H9 (cell line): ENCODE results near the gene CLDN22. TPM values are rescaled to one million over a fixed set of nuclear protein-coding genes. Genes with fewer than 3 reads are reported as not detected.

ENCODE experiments used
- DNase-seq: peaks from one replicate; pipeline ENCODE4 v3.0.0-alpha.2; 2017
- H2AFZ ChIP-seq: one replicate; pipeline ENCODE4 v1.6.1; 2013; ENCODE audit warnings: mild to moderate bottlenecking, low read length, control low read depth, moderate library complexity
- H2AK5ac ChIP-seq: 2 replicates; pipeline ENCODE4 v1.6.1; 2013; ENCODE audit warnings: low read length, control low read depth, mixed read lengths; ENCODE audit not compliant: insufficient read length
- H2BK120ac ChIP-seq: one replicate; pipeline ENCODE4 v1.6.1; 2013; ENCODE audit warnings: low read depth, mild to moderate bottlenecking, low read length, control low read depth, inconsistent platforms; ENCODE audit not compliant: poor library complexity, severe bottlenecking
- H2BK12ac ChIP-seq: 2 replicates; pipeline ENCODE4 v1.6.1; 2013; ENCODE audit warnings: low read length, control low read depth, mixed read lengths, low read depth; ENCODE audit not compliant: insufficient read length
- H2BK15ac ChIP-seq: 2 replicates; pipeline ENCODE4 v1.6.1; 2013; ENCODE audit warnings: low read depth, low read length, control low read depth
- H2BK20ac ChIP-seq: one replicate; pipeline ENCODE4 v1.6.1; 2013; ENCODE audit warnings: low read depth, mild to moderate bottlenecking, low read length, control low read depth, inconsistent platforms; ENCODE audit not compliant: poor library complexity, severe bottlenecking
- H2BK5ac ChIP-seq: 2 replicates; pipeline ENCODE4 v1.6.1; 2013; ENCODE audit warnings: low read length, control low read depth, mixed read lengths; ENCODE audit not compliant: insufficient read length
- H3K14ac ChIP-seq: 2 replicates; pipeline ENCODE4 v1.6.1; 2013; ENCODE audit warnings: low read length, control low read depth; ENCODE audit not compliant: insufficient read depth
- H3K18ac ChIP-seq: 2 replicates; pipeline ENCODE4 v1.6.1; 2013; ENCODE audit warnings: low read depth, mild to moderate bottlenecking, mixed read lengths, low read length, control low read depth; ENCODE audit not compliant: insufficient read length
- H3K23ac ChIP-seq: 2 replicates; pipeline ENCODE4 v1.6.1; 2013; ENCODE audit warnings: low read length, control low read depth, mixed read lengths, low read depth; ENCODE audit not compliant: insufficient read length
- H3K23me2 ChIP-seq: 2 replicates; pipeline ENCODE4 v1.6.1; 2013; ENCODE audit warnings: low read depth, mild to moderate bottlenecking, mixed read lengths, low read length, control low read depth; ENCODE audit not compliant: insufficient read length, poor library complexity, severe bottlenecking
- H3K27ac ChIP-seq: 2 replicates; pipeline ENCODE4 v1.5.1; 2013; ENCODE audit warnings: low read length, control low read depth, mixed read lengths, low read depth; ENCODE audit not compliant: insufficient read length
- H3K27me3 ChIP-seq: 2 replicates; pipeline ENCODE4 v1.6.1; 2013; ENCODE audit warnings: low read length, control low read depth, inconsistent platforms; ENCODE audit not compliant: insufficient read depth
- H3K4ac ChIP-seq: 2 replicates; pipeline ENCODE4 v1.6.1; 2013; ENCODE audit warnings: low read depth, mild to moderate bottlenecking, control low read depth, inconsistent platforms, low read length, moderate library complexity
- H3K4me1 ChIP-seq: 2 replicates; pipeline ENCODE4 v1.6.1; 2013; ENCODE audit warnings: low read length, control low read depth, inconsistent platforms; ENCODE audit not compliant: insufficient read depth
- H3K4me2 ChIP-seq: 2 replicates; pipeline ENCODE4 v1.6.1; 2013; ENCODE audit warnings: low read length, control low read depth, mixed read lengths; ENCODE audit not compliant: insufficient read length, insufficient read depth
- H3K56ac ChIP-seq: 2 replicates; pipeline ENCODE4 v1.6.1; 2013; ENCODE audit warnings: low read depth, mild to moderate bottlenecking, mixed read lengths, low read length, control low read depth; ENCODE audit not compliant: insufficient read length
- H3K79me1 ChIP-seq: 2 replicates; pipeline ENCODE4 v1.6.1; 2013; ENCODE audit warnings: low read depth, mild to moderate bottlenecking, moderate library complexity, low read length, control low read depth, inconsistent platforms; ENCODE audit not compliant: insufficient read depth, poor library complexity, severe bottlenecking
- H3K79me2 ChIP-seq: 2 replicates; pipeline ENCODE4 v1.6.1; 2013; ENCODE audit warnings: low read length, control low read depth, inconsistent platforms; ENCODE audit not compliant: insufficient read depth
- H3K9ac ChIP-seq: 2 replicates; pipeline ENCODE4 v1.6.1; 2013; ENCODE audit warnings: low read length, control low read depth, mixed read lengths; ENCODE audit not compliant: insufficient read length; ENCODE audit errors: extremely low read depth
- H3K9me3 ChIP-seq: one replicate; pipeline ENCODE4 v1.6.1; 2013; ENCODE audit warnings: low read depth, low read length, inconsistent platforms; ENCODE audit not compliant: control insufficient read depth
- H3T11ph ChIP-seq: one replicate; pipeline ENCODE4 v1.6.1; 2013; ENCODE audit warnings: mild to moderate bottlenecking, low read length, control low read depth, inconsistent platforms
- H4K20me1 ChIP-seq: one replicate; pipeline ENCODE4 v1.6.1; 2013; ENCODE audit not compliant: control insufficient read depth, insufficient read length, insufficient read depth
- H4K5ac ChIP-seq: 2 replicates; pipeline ENCODE4 v1.6.1; 2013; ENCODE audit warnings: low read depth, mild to moderate bottlenecking, mixed read lengths, low read length, control low read depth; ENCODE audit not compliant: insufficient read length
- H4K8ac ChIP-seq: replicated peaks from 2 replicates; pipeline ENCODE4 v1.6.1; 2013; ENCODE audit warnings: low read length, control low read depth, mixed read lengths, low read depth; ENCODE audit not compliant: insufficient read length
- H4K91ac ChIP-seq: 2 replicates; pipeline ENCODE4 v1.6.1; 2013; ENCODE audit warnings: low read depth, mild to moderate bottlenecking, moderate library complexity, mixed read lengths, low read length, control low read depth; ENCODE audit not compliant: insufficient read length
- H3K27ac Mint-ChIP-seq, 3 experiments: 2 replicates in 2 of 3; 3 replicates in 1 of 3; pipeline ENCODE4 v1.8.0; 2020 to 2021; ENCODE audit warnings: mixed read lengths in 3 of 3, mild to moderate bottlenecking in 1 of 3, moderate library complexity in 1 of 3
- H3K27me3 Mint-ChIP-seq: 2 replicates; pipeline ENCODE4 v1.8.0; 2021; ENCODE audit warnings: low read depth, mild to moderate bottlenecking, moderate library complexity, mixed read lengths
- H3K36me3 Mint-ChIP-seq, 3 experiments: 2 replicates in 2 of 3; 3 replicates in 1 of 3; pipeline ENCODE4 v1.8.0; 2020 to 2021; ENCODE audit warnings: low read depth in 3 of 3, mixed read lengths in 3 of 3; ENCODE audit not compliant: insufficient read depth in 1 of 3
- H3K4me1 Mint-ChIP-seq, 2 experiments: 2 replicates each; pipeline ENCODE4 v1.8.0; 2020; ENCODE audit warnings: mixed read lengths in 2 of 2
- H3K4me3 Mint-ChIP-seq, 2 experiments: 2 replicates in 1 of 2; 3 replicates in 1 of 2; pipeline ENCODE4 v1.8.0; 2020 to 2021; ENCODE audit warnings: mild to moderate bottlenecking in 2 of 2, mixed read lengths in 2 of 2, moderate library complexity in 1 of 2
- H3K9me3 Mint-ChIP-seq, 2 experiments: 2 replicates in 1 of 2; 3 replicates in 1 of 2; pipeline ENCODE4 v1.8.0; 2020; ENCODE audit warnings: mild to moderate bottlenecking in 2 of 2, mixed read lengths in 2 of 2, moderate library complexity in 1 of 2
- CTCF ChIP-seq: fragments of 200-600 bp; sonication (generic); conservative IDR thresholded peaks from 3 replicates; pipeline ENCODE4 v1.8.0; 2021; ENCODE audit warnings: antibody characterized with exemption, mild to moderate bottlenecking
- WGBS: extraction: QIAGEN DNeasy Blood & Tissue Kit; methylation state at CpG from one replicate; pipeline ENCODE4 v1.1.7; 2013; ENCODE audit warnings: missing lambda C conversion rate, low lambda C conversion rate, mixed read lengths; ENCODE audit not compliant: insufficient read length; ENCODE audit errors: extremely low coverage; 5-methylcytosine and 5-hydroxymethylcytosine counted together
- total RNA-seq: library from RNA; stranded (reverse); gene quantifications from 2 replicates; pipeline ENCODE4 v1.2.1, GENCODE V29; 2021

The CLDN22 gene
- total RNA-seq, 1 experiment from 2014 or later = not detected

GRCh38 chr4:183362916-183363542 is 43.0 kb upstream of the CLDN22 start:
- Histone ChIP-seq H3K9me3 (no peaks in the 10 kb centered on the region), H3K79me2 (no peaks in the 10 kb centered on the region), H2BK15ac (no peak overlapping the region), H3K4me2 (no peak overlapping the region), H3K23ac (no peak overlapping the region), H3K23me2 (no peaks in the 10 kb centered on the region), H2BK20ac (no peak overlapping the region), H2BK5ac (no peak overlapping the region), H3K56ac (no peak overlapping the region), H3K9ac (no peak overlapping the region), H3T11ph (no peak overlapping the region), H3K4ac (no peak overlapping the region), H3K14ac (no peak overlapping the region), H4K20me1 (no peaks in the 10 kb centered on the region), H2BK12ac (no peak overlapping the region), H4K5ac (no peak overlapping the region), H3K4me1 (no peaks in the 10 kb centered on the region), H2BK120ac (no peak overlapping the region), H3K27me3 (no peaks in the 10 kb centered on the region), H4K8ac (no peak overlapping the region), H2AK5ac (no peak overlapping the region), H4K91ac (no peak overlapping the region), H3K27ac (no peak overlapping the region), H2AFZ (no peak overlapping the region), H3K18ac (no peak overlapping the region), H3K79me1 (no peaks in the 10 kb centered on the region)
- Mint-ChIP-seq H3K4me1 (peaks cover 16 to 17% of the 10 kb centered on the region in 2 experiments), H3K27me3 (no peaks in the 10 kb centered on the region), H3K9me3 (0 out of 5 replicates have a peak, but pooled peaks cover 0 to 2% of the 10 kb centered on the region in 2 experiments), H3K4me3 (no peak overlapping the region), H3K27ac (no peak overlapping the region; a peak in 1 of 7 replicates), H3K36me3 (no peaks in the 10 kb centered on the region)
- DNase-seq = no peak
- peak; percentile 50 for TF ChIP-seq CTCF
- no CpG with 5 or more reads among the region's 15 CpGs for WGBS
